BE2C (cell line): ENCODE results near the gene BBS1.

ENCODE experiments used
- DNase-seq: peaks from one replicate; pipeline ENCODE4 v3.0.0-alpha.2; 2020
- H3K27me3 ChIP-seq: fragments of 250-450 bp; sonication (Bioruptor Pico); 2 replicates; pipeline ENCODE4 v1.5.1; 2020; ENCODE audit warnings: mild to moderate bottlenecking
- H3K36me3 ChIP-seq: fragments of 250-450 bp; sonication (Bioruptor Pico); 2 replicates; pipeline ENCODE4 v1.5.1; 2020; ENCODE audit warnings: mild to moderate bottlenecking
- H3K4me1 ChIP-seq: fragments of 250-450 bp; sonication (Bioruptor Pico); 2 replicates; pipeline ENCODE4 v1.5.1; 2020
- H3K4me3 ChIP-seq: 2 replicates; pipeline ENCODE4 v1.5.1; 2011; ENCODE audit warnings: low read depth, low read length
- H3K9me3 ChIP-seq: fragments of 250-450 bp; sonication (Bioruptor Pico); 2 replicates; pipeline ENCODE4 v1.5.1; 2020
- TF ChIP-seq, protein P1 (sequence below): IDR thresholded peaks from 2 replicates; pipeline ENCODE4 v1.5.1; 2012; ENCODE audit warnings: mild to moderate bottlenecking, low read depth, low read length

BBS1 gene

DNA sequence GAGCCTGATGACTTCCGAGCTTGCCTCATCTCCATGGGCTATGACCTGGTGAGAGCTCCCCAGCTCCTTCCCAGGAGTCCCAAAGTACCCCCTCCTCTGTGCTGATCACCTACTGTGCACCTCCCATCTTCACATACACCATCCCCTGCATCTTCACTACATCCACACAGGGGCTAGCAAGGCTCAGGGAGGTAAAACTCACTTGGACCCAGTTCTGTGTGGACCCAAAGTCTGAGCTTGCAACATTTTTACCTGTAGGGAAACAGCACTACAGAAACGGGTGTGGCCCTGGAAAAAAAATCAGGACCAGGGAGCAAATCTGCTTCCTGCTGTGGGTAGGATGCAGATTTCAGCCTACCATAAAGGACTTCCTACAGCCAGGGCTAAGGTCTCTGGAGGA, 51.8 kb downstream of the BBS1 start:
- no peaks in the 10 kb centered on the region for H3K36me3 ChIP-seq
- no peaks in the 10 kb centered on the region for H3K9me3 ChIP-seq
- DNase-seq, result no peak
- no peaks in the 10 kb centered on the region for H3K27me3 ChIP-seq
- no peak overlapping the region for H3K4me3 ChIP-seq
- TF ChIP-seq, protein P1, sequence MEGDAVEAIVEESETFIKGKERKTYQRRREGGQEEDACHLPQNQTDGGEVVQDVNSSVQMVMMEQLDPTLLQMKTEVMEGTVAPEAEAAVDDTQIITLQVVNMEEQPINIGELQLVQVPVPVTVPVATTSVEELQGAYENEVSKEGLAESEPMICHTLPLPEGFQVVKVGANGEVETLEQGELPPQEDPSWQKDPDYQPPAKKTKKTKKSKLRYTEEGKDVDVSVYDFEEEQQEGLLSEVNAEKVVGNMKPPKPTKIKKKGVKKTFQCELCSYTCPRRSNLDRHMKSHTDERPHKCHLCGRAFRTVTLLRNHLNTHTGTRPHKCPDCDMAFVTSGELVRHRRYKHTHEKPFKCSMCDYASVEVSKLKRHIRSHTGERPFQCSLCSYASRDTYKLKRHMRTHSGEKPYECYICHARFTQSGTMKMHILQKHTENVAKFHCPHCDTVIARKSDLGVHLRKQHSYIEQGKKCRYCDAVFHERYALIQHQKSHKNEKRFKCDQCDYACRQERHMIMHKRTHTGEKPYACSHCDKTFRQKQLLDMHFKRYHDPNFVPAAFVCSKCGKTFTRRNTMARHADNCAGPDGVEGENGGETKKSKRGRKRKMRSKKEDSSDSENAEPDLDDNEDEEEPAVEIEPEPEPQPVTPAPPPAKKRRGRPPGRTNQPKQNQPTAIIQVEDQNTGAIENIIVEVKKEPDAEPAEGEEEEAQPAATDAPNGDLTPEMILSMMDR, result no peak
- H3K4me1 ChIP-seq, result no peaks in the 10 kb centered on the region

DNA sequence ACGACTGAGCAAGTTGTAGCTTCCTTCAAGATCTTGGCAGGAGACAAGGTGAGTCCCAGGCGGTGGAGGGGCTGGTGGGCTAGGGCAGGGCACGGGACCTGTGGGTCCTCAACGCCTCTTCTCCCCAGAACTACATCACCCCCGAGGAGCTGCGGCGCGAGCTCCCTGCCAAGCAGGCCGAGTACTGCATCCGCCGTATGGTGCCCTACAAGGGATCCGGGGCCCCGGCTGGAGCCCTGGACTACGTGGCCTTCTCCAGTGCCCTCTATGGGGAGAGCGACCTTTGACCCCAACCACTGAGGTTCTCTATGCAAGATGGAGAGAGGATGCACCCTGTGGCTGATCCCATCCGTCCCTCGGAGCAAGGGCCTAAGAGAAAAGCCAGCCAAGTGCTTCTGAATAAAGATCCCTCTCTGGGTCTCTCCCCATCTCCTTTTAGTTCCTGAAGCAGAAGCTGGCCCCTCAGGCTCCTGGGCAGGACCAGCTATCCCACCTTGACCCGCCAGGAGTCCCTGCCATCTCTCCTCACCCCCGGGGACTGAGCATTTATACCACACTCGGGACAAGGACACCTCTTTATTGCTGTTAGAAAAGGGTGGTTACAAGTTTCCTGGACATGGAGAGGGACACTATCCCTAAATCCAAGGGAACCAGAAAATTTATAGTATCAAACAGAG, 52.6 kb downstream of the BBS1 start:
- no peak for DNase-seq
- H3K27me3 ChIP-seq, result no peaks in the 10 kb centered on the region

DNA sequence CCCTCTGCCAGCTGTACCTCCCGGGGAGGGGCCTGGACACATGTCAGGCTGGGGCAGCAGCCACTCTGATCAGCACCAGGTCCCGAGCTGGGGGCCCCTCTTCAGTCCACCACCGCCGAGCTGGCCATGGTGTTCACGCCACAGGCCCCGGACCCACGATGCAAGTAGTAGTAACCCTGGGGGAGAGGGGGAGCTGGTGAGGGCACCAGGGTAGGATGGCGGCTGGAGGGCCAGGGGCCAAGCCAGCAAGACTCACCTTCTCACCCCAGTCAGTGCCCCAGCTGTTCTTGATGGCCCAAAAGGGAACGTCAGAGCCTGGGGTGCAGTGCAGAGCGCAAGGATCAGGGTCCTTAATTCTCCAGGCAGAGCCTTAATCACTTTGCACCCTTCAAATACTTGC, 53.4 kb downstream of the BBS1 start:
- H3K4me1 ChIP-seq, result no peaks in the 10 kb centered on the region
- no peak overlapping the region for H3K4me3 ChIP-seq
- DNase-seq, result no peak
- TF ChIP-seq, protein P1, result no peak
- H3K9me3 ChIP-seq, result no peaks in the 10 kb centered on the region
- H3K36me3 ChIP-seq, result no peaks in the 10 kb centered on the region
- H3K27me3 ChIP-seq, result no peaks in the 10 kb centered on the region

More for the DNA sequence above, 52.6 kb downstream of the BBS1 start:
- Histone ChIP-seq H3K36me3 (no peaks in the 10 kb centered on the region), H3K4me3 (no peak overlapping the region), H3K4me1 (no peaks in the 10 kb centered on the region), H3K9me3 (no peaks in the 10 kb centered on the region)
- TF ChIP-seq, protein P1, result no peak

DNA sequence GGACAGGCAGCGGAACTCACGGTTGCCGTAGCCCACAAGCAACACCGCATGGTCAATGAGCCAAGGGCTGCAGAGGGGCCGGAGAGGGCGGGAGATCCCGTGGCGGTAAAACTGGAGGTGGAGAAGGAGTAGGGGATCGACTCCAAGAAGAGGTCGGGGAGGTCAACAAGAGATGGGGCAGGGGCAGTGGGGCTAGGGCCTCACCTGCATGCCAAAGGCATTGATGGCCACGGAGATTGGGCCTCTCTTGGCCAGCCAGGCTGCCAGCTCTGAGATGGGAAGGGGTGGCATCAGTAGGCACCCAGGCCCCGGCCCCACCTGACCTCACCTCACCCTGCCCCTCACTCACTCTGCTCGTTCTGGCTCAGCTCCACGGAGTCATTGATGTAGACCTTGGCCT, 54.1 kb downstream of the BBS1 start:
- no peak for DNase-seq
- Histone ChIP-seq H3K36me3 (no peaks in the 10 kb centered on the region), H3K9me3 (no peaks in the 10 kb centered on the region), H3K27me3 (no peaks in the 10 kb centered on the region), H3K4me3 (no peak overlapping the region), H3K4me1 (no peaks in the 10 kb centered on the region)
- TF ChIP-seq, protein P1, result no peak

DNA sequence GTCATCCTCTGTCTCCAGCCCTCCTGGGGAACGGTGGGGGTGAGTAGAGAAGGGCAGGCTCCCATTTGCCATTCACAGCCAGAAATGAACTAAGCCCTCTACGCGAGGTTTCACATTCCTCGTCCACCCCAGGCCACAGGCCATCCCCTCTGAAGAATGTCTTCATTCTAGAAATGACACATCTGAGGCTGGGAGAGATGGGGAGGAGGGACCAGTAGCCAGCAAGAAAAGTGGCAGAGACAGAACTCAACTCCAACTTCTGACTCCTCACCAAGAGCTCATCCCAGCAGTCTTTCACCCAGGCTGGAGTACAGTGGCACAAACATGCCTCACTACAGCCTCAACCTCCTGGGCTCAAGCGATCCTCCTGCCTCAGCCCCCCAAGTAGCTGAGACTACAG, 54.5 kb downstream of the BBS1 start:
- Histone ChIP-seq H3K36me3 (no peaks in the 10 kb centered on the region), H3K4me3 (no peak overlapping the region)

DNA sequence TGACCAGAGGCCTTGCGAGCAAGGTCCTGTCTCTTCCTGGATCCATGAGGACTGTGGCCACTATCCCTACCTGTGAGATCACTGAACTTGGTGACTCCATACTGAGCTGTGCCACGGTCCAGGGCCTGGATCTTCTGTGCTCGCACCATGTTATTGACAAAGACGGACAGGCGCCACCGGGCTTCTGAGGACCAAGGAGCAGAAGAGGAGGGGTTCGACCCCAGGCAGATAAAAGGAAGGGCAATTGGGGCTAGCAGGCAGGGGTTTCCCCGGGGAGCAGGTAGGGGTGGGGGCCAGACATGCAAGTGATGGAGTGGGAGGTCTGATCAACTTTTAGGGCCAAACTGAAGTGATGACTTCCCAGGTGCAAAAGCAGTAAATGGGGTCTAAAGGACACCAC, 55.8 kb downstream of the BBS1 start:
- Histone ChIP-seq H3K4me1 (no peaks in the 10 kb centered on the region), H3K4me3 (no peak overlapping the region), H3K9me3 (no peaks in the 10 kb centered on the region), H3K36me3 (no peaks in the 10 kb centered on the region), H3K27me3 (no peaks in the 10 kb centered on the region)
- TF ChIP-seq, protein P1, result no peak
- no peak for DNase-seq

More for the DNA sequence above, 54.5 kb downstream of the BBS1 start:
- DNase-seq, result no peak
- Histone ChIP-seq H3K4me1 (no peaks in the 10 kb centered on the region), H3K27me3 (no peaks in the 10 kb centered on the region), H3K9me3 (no peaks in the 10 kb centered on the region)
- TF ChIP-seq, protein P1, result no peak
